GM18858 (cell line): ENCODE measurements around the gene BAD.
"Not testable (repeated sequence)": the region's sequence is repeated elsewhere in the genome, so short reads cannot be mapped to it uniquely, and the experiment has no call there.

ENCODE experiments used
- ATAC-seq: cut with Tn5 transposase; IDR thresholded peaks from one replicate; pipeline ENCODE4 v1.9.1; 2021; ENCODE audit not compliant: unreplicated experiment

BAD gene

DNA sequence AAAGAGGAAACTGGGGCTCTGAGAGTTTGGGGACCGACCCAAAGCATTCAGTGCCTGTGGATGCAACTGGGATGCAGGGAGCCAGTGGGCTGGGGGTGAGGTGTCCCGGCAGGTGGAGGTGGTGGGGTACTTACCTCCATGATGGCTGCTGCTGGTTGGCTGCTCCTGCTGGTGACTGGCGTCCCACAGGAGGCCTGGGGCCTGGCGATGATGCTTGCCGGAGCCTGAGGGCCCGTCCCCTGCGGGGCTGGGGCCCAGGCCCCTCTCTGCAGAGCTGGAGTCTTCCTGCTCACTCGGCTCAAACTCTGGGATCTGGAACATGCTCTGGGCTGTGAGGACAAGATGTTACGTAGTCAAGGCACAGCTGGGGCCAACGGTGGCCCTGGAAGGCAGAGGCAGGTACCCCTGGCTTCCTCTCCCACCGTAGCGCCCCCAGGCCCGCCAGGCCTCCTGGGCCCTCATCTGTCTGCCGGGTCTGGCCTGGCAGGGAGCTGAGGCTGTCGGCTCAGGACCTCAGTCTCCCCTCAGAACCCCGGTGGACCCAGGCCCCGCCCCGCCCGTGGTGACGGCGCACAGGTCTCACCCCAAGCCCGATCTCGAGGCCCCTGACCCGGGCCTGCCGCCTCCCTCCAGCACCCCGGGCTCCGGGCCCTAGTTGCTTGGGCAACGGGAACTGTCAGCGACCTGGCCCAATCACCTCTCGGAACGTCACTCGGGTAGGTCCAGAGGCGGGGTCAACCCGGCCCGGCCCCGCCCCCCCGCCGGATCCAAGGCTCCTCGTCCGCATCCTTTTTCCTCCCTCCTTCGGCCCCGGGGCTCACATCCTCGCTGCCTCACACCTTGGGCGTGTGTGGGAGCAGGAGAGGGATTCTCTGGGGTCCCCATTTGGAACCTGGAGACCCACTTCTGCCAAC lies at the start of gene BAD:
Gene BAD, minus strand, starts transcription at position 618 of the 914 bp plus-strand sequence. Its CDS starts 297 bp downstream, at position 321.
- ATAC-seq = peak; percentile 57

DNA sequence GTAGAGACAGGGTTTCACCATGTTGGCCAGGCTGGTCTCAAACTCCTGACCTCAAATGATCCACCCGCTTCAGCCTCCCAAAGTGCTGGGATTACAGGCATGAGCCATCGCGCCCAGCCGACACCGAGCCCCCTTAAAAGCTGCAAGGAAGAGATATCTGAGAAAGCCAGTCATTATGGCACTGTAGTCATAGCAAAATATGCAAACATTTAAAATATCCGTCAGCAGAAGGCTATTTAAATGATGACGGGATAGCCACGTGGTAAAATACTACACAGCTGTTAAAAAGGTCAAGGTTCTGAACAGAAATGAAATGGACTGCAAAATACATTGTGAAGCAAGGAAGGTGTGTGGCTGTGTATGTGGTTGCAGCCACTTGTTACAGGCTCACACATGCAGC lies 49.1 kb upstream of the BAD start:
- no peak for ATAC-seq

DNA sequence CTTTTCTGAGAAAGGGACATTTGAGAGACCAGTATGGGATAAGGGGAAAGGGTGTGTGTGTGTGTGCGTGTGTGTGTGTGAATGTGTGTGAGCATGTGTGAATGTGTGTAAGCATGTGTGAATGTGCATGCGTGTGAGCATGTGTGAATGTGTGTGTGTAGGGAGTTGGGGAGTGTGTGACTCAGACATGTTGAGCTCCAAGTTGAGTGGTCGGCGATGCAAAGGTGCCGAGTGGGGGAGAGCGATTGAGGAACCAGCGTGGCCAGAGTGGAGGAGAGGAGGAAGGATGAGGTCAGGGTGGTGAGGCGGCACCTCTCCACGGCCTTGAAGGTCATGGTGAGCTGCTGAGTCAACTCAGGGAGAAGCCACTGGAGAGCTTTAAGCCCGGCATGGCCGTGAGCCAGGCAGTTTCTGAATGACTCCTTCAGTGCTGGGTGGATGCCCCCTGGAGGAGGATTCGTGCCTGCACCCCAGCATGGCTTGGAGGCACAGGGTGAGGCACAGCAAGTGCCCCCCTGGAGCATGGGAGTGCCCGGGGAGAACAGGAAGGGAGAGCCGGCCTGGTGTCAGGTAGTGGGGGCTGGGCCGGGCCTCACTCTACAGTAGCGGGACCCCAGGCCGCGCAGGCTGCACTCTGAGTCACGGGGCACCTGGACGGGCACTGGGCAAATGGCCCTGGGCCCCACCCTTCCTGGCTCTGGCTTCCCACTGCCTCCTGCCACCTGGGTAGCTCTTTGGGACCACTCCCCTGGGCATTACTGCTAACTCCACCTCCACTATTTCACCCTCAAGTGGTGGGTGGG lies 47.3 kb upstream of the BAD start:
- no peak for ATAC-seq

DNA sequence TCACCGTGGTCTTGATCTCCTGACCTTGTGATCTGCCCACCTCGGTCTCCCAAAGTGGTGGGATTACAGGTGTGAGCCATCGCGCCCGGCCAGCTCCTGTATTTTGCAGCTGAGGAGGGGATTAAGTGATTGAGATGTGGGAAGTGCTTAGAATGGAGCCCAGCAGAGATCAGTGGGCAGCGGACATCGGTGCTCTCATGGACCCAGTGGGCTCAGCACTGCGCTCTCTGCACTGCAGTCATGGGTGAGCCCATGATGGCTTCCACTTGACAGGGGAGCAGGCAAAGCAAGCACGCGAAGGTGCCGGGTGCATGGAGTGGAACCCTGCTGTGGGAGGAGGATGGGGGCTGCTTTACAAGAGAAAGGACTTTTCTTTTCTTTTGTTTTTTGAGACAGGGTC lies 46.4 kb upstream of the BAD start:
- no peak for ATAC-seq

DNA sequence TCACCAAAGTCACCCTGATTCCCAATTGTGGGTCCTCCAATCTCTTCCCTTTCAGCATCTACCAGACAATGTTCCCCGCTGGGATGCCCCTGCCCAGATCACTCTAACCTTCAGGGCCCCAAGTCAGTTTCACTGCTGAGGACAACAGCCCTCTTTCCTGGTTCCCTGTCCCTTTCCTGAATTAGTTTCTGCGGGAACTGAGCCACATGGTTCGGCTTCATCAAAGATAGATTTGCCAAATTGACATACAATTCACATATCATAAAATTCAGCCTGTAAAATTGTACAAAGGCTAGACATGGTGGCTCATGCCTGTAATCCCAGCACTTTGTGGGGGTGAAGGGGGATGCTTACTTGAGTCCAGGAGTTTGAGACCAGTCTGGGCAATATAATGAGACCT lies 43.5 kb upstream of the BAD start:
- no peak for ATAC-seq

DNA sequence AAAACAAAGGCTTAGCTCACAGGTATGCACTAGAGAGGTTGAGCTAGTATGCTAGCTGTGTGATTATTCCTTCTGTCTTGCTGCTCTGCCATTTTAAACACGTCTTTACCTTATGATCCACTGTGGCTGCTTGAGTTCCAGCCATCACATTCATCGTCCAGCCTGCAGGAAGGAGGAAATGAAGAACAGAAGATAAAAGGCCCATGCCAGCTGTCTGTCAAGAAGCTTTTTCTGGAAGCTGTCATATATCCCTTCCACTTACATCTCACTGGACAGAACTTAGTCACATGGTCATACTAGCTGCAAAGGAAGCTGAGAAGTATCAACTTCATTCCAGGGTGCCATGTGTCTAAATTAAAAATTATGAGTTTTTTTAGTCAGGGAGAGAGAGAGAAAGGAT lies 42.9 kb upstream of the BAD start:
- ATAC-seq = no peak

DNA sequence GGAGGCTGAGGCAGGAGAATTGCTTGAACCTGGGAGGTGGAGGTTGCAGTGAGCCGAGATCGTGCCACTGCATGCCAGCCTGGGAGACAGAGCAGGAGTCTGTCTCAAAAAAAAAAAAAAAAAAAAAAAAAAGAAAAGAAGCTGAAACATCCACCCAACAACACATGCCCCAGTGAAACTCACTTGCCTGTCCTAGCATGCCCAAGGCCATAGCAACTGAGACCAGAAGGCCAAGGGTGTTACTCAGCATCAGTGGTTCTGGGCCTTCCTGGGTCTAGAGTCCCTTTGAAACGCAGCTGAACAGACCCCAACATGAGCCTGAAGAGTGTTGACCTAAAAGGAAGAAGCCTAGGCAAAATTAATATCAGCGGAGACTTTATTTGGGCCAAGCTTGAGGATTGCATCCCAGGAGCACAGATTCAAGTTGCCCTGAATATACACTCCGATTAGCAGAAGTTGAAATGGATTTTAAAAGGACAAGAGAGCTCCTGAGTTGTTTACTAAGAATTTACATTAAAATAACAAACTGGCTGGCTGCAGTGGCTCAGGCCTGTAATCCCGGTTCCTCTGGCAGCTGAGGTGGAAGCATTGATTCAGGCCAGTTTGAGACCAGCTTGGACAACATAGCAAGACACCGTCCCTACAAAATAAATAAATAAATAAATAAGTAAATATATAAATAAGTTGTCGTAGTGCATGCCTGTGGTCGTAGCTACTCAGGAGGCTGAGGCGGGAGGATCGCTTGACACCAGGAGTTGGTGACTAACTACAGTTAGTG lies 40.4 kb upstream of the BAD start:
- ATAC-seq = no peak

DNA sequence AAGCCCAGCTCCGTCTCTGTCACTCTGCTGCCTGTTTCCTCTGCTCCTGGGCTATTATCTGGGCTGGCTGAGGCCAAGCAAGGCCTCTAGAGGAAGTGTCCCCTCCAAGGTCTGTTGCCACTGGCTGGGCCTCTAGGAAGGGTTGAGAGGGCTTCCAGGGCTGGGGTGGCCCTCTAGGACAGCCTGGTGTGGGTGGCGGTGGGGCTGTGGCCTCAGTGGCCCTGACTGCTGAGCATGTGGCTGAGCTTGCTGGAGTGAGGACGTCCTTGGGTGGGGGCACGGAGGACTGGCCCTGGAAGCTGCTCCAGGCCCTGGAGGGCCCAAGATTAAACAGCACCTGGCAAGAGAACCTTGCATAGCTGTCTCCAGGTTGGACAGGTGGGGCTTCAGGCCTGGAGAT lies 39.5 kb upstream of the BAD start:
- ATAC-seq = not testable (repeated sequence)

DNA sequence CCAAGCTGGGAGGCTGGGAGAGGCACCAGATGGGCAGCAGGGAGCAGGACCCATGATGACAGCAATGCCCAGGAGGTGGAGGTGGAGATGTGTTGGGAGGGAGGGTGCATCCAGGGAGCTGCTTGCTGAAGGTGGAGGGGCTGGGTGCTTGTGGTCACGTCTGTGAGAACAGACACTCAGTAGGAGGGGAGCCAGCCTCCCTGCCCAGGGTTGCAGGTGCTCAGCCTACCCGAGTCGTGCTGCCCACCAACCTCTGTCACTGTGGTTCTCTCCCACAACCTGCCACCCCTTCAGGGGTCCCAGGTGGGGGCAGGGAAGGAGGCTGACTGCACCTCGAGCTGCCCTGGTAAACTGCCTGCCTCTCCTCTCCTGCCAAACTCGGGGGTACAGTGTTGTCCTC lies 38.9 kb upstream of the BAD start:
- no peak for ATAC-seq

DNA sequence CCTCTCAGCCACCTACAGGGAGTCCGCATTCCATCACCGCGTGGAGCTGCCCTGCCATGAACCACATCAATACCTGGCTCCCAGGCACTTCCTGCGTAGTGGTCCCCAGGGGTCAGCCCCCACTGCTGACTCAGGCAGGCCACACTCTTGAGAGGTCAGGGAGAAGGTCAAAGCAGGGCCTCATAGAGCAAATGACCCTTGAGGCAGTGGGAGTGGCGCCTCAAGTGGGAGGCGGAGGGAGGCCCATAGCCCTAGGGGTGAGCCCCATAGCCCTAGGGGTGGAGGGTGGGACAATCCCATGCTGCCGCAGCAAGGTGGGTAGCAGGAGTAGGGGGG lies 38.4 kb upstream of the BAD start:
- no peak for ATAC-seq

DNA sequence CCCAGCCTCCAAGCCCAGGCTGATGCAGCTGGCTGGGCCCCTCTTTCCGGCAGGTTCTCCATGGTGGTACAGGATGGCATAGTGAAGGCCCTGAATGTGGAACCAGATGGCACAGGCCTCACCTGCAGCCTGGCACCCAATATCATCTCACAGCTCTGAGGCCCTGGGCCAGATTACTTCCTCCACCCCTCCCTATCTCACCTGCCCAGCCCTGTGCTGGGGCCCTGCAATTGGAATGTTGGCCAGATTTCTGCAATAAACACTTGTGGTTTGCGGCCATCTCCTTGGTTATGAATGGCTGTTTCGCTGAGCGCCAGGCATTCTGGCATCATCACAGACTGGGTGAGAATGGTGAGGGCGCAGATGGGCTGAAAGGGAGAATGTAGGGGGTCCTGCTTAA lies 37.1 kb upstream of the BAD start:
- no peak for ATAC-seq

DNA sequence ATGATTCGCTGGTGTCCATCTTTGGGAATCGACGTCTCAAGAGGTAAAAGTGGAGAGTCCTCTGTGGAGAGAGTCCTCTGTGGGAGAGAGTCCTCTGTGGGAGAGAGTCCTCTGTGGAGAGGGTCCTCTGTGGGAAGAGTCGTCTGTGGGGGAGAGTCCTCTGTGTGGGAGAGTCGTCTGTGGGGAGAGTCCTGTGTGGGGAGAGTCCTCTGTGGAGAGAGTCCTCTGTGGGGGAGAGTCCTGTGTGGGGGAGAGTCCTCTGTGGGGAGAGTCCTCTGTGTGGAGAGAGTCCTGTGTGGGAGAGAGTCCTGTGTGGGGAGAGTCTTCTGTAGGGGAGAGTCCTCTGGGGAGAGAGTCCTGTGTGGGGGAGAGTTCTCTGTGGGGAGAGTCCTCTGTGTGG lies 36.6 kb upstream of the BAD start:
- no peak for ATAC-seq

DNA sequence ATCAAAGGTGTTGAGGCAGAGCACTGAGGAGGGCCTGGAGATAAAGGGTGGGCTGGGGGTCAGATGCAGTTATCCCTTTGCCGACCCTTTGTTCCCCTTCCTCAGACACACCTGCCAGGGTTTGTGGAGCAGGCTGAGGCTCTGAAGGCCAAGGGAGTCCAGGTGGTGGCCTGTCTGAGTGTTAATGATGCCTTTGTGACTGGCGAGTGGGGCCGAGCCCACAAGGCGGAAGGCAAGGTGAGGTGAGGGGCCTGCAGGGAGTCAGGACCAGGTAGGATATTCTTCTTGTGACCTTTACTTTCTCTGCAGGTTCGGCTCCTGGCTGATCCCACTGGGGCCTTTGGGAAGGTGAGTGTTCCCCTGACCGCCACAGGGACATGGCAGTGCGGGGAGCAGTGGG lies 36.1 kb upstream of the BAD start:
- ATAC-seq = no peak

DNA sequence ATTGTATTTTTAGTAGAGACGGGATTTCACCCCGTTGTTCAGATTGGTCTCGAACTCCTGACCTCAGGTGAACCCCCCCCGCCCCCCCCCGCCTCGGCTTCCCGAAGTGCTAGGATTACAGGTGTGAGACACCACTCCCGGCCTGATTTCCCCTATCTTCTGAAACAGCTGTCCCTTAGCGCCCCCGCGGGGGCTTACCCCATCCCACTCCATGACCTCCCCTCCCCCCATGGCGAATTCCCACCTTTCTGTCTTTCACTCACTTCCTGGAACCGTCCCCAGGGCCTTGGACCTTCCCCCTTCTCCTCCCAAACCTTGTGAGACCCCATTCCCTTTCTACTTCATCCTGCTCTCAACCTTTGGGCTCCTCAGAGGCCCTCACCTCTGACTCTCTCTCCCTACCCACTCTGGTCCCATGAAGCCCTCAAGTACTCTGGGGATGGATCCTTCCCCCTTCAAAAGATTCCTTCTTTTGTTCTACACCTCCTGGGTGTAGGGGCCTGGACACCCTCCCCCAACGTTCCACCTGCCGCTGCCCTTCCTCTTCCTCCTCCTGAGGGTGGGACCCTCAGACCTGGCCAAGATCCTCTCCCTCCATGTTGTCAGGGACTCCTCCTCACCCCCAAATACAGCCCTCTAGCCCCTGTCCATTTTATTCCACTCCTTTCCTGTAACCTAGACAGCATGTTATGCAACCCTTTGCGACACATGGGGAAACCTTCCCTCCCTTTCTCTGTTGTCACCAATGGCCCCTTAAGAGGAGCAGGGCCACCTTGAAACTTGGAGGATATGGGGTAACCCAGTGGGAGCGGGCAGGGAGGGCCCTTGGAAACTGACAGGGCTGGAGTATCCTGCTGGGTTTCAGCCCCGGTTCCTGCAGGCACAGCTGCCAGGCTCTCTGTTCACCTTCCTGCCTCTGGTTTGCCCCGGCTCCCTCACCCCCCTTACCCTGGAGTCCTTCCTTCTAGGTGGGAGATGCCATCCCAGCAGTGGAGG lies 34.6 kb upstream of the BAD start:
- no peak for ATAC-seq

DNA sequence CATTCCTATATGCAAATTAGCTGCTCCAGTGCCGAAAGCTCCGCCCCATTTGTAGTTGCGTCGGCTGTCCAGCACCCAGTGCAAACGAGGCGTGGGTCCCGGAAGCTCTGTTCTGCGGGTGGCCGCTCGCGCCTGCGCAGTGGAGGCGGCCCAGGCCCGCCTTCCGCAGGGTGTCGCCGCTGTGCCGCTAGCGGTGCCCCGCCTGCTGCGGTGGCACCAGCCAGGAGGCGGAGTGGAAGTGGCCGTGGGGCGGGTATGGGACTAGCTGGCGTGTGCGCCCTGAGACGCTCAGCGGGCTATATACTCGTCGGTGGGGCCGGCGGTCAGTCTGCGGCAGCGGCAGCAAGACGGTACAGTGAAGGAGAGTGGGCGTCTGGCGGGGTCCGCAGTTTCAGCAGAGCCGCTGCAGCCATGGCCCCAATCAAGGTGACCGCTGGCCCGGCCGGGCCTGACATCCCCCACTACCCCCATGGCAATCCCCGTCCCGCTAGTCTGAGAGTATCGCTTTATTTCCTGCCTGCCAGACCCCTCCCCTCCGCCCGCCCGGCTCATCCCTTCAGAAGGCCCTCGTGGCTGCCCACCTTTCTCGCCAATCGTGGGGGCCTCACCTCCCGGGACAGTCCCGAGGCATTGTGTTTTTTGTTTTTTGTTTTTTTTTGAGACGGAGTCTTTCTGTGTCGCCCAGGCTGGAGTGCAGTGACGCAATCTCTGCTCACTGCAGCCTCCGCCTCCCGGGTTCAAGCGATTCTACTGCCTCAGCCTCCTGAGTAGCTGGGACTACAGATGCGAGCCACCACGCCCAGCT lies 33.7 kb upstream of the BAD start, which contains the start of gene PRDX5:
Gene PRDX5, plus strand, starts transcription at position 161 of the 805 bp plus-strand sequence. Its CDS starts 95 bp downstream, at position 256.
- peak; percentile 63 for ATAC-seq

DNA sequence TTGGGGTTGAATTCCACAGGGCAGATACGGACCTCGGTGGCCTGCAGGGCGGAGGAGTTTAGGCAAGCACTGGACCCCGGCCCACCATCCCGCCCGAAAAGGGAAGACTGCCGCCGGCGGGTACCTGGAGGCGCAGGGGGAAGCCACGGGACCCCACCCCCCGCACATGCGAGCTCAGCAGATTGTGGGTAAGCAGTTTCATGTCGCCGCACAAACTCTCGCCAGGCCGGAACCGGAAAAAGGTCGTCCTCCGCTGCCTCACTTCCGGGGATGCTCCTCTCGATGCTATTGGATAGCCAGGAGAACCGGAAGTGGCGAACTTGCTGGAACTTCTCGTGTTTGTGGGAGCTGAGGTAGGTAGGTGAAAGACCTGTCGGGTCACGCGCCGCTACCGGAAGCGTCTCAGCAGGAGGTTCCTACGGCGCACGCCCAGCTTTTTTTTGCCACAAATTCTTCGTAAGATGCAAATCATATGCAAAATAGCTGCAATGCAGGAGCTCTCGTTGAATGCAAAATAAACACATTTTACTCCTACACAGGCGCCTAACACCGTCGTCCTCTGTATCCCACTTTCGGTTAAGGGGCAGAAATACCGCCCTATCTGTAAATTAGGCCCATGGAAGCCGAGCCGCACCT lies 33.0 kb upstream of the BAD start, which contains the start of gene TRMT112:
Gene TRMT112, minus strand, starts transcription at position 235 of the 636 bp plus-strand sequence. Its CDS starts 33 bp downstream, at position 202.
- peak; percentile 47 for ATAC-seq

DNA sequence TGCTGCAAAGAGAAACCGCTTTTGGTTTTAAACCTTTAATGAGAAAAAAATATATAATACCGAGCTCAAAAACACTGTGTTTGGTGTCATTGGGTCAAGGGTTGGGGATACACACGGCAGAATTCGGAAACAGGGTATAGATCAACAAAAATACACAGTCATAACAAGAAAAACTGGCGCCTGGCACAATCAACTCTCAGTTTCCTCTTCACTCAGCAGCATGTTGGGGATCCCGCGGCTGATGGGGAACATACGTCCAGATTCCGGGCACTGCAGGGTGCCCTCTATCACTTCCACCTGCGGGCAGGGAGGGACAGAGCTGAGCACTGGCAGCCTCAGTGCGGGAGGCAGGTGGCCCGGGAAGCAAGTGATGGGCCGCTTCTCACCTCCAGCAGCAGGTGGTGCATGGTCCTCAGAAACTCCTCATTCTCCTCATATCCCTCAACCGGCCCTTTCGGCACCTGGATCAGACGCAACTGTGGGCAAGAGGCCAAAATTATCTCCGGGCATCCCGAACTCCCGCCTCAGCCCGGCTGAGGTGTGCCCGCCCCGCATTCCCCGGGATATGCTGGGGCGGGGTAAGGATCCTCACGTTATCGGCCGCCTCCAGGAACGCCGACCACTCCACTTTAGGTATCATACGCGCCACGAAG lies 32.3 kb upstream of the BAD start:
- ATAC-seq = no peak
